Measurements from ENCODE around the gene LAMA3.

GRCh38 chr18:23956483-23956882, 267.2 kb downstream of the LAMA3 start:
- TF ChIP-seq POLR2AphosphoS5 (IDR thresholded peaks at IDR 0.05), result no peak
- TF ChIP-seq POLR2A (IDR thresholded peaks at IDR 0.05), result no peak
- TF ChIP-seq, protein P1, sequence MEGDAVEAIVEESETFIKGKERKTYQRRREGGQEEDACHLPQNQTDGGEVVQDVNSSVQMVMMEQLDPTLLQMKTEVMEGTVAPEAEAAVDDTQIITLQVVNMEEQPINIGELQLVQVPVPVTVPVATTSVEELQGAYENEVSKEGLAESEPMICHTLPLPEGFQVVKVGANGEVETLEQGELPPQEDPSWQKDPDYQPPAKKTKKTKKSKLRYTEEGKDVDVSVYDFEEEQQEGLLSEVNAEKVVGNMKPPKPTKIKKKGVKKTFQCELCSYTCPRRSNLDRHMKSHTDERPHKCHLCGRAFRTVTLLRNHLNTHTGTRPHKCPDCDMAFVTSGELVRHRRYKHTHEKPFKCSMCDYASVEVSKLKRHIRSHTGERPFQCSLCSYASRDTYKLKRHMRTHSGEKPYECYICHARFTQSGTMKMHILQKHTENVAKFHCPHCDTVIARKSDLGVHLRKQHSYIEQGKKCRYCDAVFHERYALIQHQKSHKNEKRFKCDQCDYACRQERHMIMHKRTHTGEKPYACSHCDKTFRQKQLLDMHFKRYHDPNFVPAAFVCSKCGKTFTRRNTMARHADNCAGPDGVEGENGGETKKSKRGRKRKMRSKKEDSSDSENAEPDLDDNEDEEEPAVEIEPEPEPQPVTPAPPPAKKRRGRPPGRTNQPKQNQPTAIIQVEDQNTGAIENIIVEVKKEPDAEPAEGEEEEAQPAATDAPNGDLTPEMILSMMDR (IDR thresholded peaks at IDR 0.05 in 8 of 11, conservative IDR thresholded peaks at IDR 0.05 in 3 of 11), result no peak

Measured in spleen (tissue), 7 donors.